WERI-Rb-1 (cell line): ENCODE measurements around the gene KLKB1.

Experiments used
- DNase-seq: peaks from one replicate; pipeline ENCODE4 v3.0.0-alpha.2; 2020
- H3K27ac ChIP-seq: fragments of 250-450 bp; sonication (Bioruptor Pico); 2 replicates; pipeline ENCODE4 v1.5.1; 2020; ENCODE audit warnings: mild to moderate bottlenecking, moderate library complexity
- H3K27me3 ChIP-seq: fragments of 250-450 bp; sonication (Bioruptor Pico); 2 replicates; pipeline ENCODE4 v1.5.1; 2021; ENCODE audit warnings: mild to moderate bottlenecking, low read depth, moderate library complexity; ENCODE audit not compliant: insufficient read depth, severe bottlenecking
- H3K36me3 ChIP-seq: fragments of 250-450 bp; sonication (Bioruptor Pico); 2 replicates; pipeline ENCODE4 v1.5.1; 2020; ENCODE audit warnings: mild to moderate bottlenecking, moderate library complexity
- H3K4me3 ChIP-seq: 2 replicates; pipeline ENCODE4 v1.5.1; 2011; ENCODE audit warnings: low read depth, mild to moderate bottlenecking, control low read depth, low read length
- H3K9me3 ChIP-seq: fragments of 250-450 bp; sonication (Bioruptor Pico); 2 replicates; pipeline ENCODE4 v1.5.1; 2021; ENCODE audit warnings: mild to moderate bottlenecking, moderate library complexity; ENCODE audit not compliant: severe bottlenecking
- TF ChIP-seq, protein P1 (sequence below): IDR thresholded peaks from 2 replicates; pipeline ENCODE4 v1.5.1; 2011; ENCODE audit warnings: low read depth, mild to moderate bottlenecking, control low read depth, inconsistent platforms, low read length

Gene KLKB1

DNA sequence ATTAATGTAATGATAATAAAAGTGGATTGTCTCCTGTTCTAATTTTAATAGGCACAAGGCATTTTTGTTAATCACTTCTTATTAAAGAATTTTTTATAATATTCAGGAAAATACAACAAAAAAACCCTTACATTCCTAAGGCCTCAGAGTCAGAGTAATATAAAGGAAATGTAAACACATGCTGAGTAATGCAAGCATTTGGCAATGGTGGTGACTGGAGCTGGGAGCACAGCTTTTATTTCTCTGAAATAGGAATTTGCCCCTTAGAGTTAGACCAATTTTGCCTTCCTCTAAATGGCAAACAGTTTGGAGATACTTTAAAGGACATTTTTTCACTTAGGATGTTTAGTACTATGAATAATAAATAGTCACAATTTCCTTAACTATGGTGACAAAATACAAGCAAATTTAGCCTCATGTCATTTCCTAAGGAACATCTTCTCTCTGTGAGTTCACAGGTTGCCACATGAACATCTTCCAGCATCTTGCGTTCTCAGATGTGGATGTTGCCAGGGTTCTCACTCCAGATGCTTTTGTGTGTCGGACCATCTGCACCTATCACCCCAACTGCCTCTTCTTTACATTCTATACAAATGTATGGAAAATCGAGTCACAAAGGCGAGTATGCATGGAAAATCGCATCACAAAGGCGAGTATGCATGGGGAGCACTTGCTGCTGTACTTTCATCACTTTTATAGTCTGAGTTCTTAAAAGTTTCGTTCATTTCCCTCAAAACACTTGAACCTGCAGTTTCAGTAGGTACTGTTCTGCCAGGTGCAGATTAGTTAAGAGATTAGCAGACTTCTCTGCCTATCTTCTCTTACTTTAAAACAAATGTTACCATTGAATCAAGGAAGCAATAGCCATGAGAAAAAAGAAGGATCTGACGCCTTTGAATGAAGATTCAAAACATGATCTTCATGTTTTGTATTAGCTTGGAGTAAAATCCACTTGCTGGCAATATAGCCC, 22.8 kb downstream of the KLKB1 start:
- no peak overlapping the region for H3K4me3 ChIP-seq
- peaks cover 4% of the 10 kb centered on the region for H3K9me3 ChIP-seq
- H3K27me3 ChIP-seq: peaks cover 91% of the 10 kb centered on the region
- no peaks in the 10 kb centered on the region for H3K36me3 ChIP-seq
- H3K27ac ChIP-seq: no peak overlapping the region
- DNase-seq: no peak
- TF ChIP-seq, protein P1, sequence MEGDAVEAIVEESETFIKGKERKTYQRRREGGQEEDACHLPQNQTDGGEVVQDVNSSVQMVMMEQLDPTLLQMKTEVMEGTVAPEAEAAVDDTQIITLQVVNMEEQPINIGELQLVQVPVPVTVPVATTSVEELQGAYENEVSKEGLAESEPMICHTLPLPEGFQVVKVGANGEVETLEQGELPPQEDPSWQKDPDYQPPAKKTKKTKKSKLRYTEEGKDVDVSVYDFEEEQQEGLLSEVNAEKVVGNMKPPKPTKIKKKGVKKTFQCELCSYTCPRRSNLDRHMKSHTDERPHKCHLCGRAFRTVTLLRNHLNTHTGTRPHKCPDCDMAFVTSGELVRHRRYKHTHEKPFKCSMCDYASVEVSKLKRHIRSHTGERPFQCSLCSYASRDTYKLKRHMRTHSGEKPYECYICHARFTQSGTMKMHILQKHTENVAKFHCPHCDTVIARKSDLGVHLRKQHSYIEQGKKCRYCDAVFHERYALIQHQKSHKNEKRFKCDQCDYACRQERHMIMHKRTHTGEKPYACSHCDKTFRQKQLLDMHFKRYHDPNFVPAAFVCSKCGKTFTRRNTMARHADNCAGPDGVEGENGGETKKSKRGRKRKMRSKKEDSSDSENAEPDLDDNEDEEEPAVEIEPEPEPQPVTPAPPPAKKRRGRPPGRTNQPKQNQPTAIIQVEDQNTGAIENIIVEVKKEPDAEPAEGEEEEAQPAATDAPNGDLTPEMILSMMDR: no peak

DNA sequence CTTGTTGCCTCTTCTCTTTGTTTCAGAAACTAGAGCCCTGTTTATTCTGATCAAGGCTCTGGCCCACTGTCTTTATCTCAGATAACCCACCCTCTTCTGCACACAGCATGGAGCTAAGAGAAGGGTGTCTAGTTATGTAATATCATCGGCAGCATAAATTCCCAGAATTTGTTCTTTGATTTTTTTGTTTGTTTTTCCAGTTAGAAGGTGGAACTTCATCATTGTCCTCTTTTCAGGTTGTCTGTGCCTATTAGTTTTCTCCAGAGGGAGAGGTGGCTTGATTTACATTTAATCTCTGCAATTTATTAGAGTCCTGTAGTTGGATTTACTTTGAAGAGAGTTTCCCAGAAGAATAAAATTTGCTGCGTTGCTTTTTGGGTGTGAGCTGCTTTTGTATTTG, 23.5 kb downstream of the KLKB1 start:
- H3K9me3 ChIP-seq: peaks cover 4% of the 10 kb centered on the region
- no peak overlapping the region for H3K27ac ChIP-seq
- no peak for DNase-seq
- TF ChIP-seq, protein P1: no peak
- no peaks in the 10 kb centered on the region for H3K36me3 ChIP-seq
- H3K4me3 ChIP-seq: no peak overlapping the region
- H3K27me3 ChIP-seq: peaks cover 93% of the 10 kb centered on the region

DNA sequence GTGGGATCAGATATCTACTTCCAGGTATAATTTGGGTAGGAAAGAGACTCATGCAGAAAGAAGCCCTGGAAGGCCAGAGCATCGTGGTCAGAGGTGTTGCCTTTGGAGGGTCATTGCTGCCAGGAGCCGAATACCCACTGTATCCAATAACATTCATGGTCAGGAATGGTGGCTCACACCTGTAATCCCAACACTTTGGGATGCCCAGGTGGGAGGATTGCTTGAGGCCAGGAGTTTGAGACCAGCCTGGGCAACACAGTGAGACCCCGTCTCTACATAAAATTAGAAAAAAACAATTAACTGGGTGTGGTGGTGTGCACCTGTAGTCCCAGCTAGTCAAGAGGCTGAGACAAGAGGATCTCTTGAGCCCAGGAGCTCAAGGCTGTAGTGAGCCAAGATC, 27.8 kb downstream of the KLKB1 start:
- Histone ChIP-seq H3K9me3 (no peaks in the 10 kb centered on the region), H3K4me3 (no peak overlapping the region), H3K27ac (no peak overlapping the region), H3K27me3 (peaks cover 94% of the 10 kb centered on the region), H3K36me3 (no peaks in the 10 kb centered on the region)
- TF ChIP-seq, protein P1: no peak
- DNase-seq: no peak

DNA sequence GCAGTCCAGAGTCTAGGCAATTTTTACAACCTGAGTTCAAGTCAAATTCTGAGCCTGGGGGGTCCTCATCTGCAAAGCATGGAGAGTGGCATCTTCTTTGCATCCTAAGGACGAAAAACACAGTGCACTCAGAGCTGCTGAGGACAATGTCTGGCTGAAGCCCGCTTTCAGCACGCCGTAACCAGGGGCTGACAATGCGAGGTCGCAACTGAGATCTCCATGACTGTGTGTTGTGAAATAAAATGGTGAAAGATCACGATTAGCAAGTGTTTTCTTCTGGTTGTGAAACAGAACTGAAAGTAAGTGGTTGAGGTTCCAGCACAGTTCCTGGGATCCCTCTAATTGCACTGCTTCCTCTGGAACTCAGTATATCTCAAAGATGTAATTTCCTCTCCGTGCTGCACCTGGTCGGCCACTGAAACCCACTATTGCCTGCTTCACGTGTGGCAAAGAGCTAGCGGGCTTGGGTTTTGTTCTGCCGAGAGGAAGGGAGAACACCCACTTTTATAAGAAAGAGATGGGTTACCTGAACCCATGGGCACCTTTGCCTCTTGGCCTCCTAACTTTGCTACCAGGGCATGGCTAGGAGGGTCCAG, 31.0 kb downstream of the KLKB1 start:
- Histone ChIP-seq H3K9me3 (no peaks in the 10 kb centered on the region), H3K27me3 (peaks cover 96% of the 10 kb centered on the region), H3K27ac (no peak overlapping the region), H3K4me3 (no peak overlapping the region), H3K36me3 (no peaks in the 10 kb centered on the region)
- TF ChIP-seq, protein P1: no peak
- no peak for DNase-seq

DNA sequence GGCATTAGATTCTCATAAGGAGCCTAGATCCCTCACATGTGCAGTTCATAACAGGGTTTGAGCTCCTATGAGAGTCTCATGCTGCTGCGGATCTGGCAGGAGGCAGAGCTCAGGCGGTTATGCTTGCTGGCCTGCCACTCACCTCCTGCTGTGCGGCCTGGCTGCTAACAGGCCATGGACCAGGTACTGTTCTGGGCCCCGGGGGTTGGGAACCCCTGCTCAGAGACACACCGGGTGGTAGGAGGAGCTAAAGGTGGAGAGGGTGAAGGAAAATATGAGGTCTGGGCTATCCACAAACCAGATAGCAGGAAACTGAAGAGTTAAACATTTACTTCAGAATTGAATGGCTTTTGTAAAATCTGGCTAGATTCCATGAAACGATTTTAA, 32.8 kb downstream of the KLKB1 start:
- TF ChIP-seq, protein P1: no peak
- DNase-seq: no peak
- H3K4me3 ChIP-seq: no peak overlapping the region
- H3K9me3 ChIP-seq: peaks cover 3% of the 10 kb centered on the region
- H3K27ac ChIP-seq: no peak overlapping the region
- H3K36me3 ChIP-seq: no peaks in the 10 kb centered on the region
- peaks cover 96% of the 10 kb centered on the region for H3K27me3 ChIP-seq
